HS-5 (cell line): ENCODE measurements around the gene DNAJC5.

Source experiments
- DNase-seq: peaks from one replicate; pipeline ENCODE4 v3.0.0-alpha.2; 2012; ENCODE audit warnings: low read depth

The DNAJC5 gene

GRCh38 chr20:63884506-63885263, 10.2 kb upstream of the DNAJC5 start:
- DNase-seq, result no peak

- DNase-seq, result no peak
Observed at GRCh38 chr20:63885264-63886053, 9.5 kb upstream of the DNAJC5 start.

- DNase-seq, result no peak
Observed at GRCh38 chr20:63886054-63886419, 8.9 kb upstream of the DNAJC5 start.

GRCh38 chr20:63886921-63887320, 8.0 kb upstream of the DNAJC5 start:
- no peak for DNase-seq

- DNase-seq, result no peak
Observed at GRCh38 chr20:63889241-63890200, 5.4 kb upstream of the DNAJC5 start.

- no peak for DNase-seq
Observed at GRCh38 chr20:63890201-63890576, 4.7 kb upstream of the DNAJC5 start.

GRCh38 chr20:63890616-63891015, 4.3 kb upstream of the DNAJC5 start:
- no peak for DNase-seq

- DNase-seq, result no peak
Observed at GRCh38 chr20:63891061-63892002, 3.6 kb upstream of the DNAJC5 start.

- no peak for DNase-seq
Observed at GRCh38 chr20:63892402-63892801, 2.5 kb upstream of the DNAJC5 start.

GRCh38 chr20:63893999-63894357, 948 bp upstream of the DNAJC5 start:
- DNase-seq, result no peak

GRCh38 chr20:63895202-63895951, 451 bp downstream of the DNAJC5 start:
- DNase-seq, result no peak

GRCh38 chr20:63895952-63896263, 982 bp downstream of the DNAJC5 start:
- DNase-seq, result no peak

GRCh38 chr20:63896264-63897105, 1.6 kb downstream of the DNAJC5 start:
- no peak for DNase-seq

- DNase-seq, result no peak
Observed at GRCh38 chr20:63897978-63898561, 3.1 kb downstream of the DNAJC5 start.

GRCh38 chr20:63898882-63899558, 4.1 kb downstream of the DNAJC5 start:
- DNase-seq, result no peak

GRCh38 chr20:63900413-63900812, 5.5 kb downstream of the DNAJC5 start:
- DNase-seq, result no peak

GRCh38 chr20:63903796-63904561, 9.1 kb downstream of the DNAJC5 start:
- DNase-seq, result no peak
